ENCODE measurements around the gene UBR4. TPM values are rescaled to one million over a fixed set of nuclear protein-coding genes. Genes with fewer than 3 reads are reported as not detected.

Gene UBR4
- total and polyA plus RNA-seq, 10 of the 15 experiments (the other 5 are each of a cell fraction or from before 2014, with no cell fraction given), result 34.2 to 124 (median 56.2) TPM

DNA sequence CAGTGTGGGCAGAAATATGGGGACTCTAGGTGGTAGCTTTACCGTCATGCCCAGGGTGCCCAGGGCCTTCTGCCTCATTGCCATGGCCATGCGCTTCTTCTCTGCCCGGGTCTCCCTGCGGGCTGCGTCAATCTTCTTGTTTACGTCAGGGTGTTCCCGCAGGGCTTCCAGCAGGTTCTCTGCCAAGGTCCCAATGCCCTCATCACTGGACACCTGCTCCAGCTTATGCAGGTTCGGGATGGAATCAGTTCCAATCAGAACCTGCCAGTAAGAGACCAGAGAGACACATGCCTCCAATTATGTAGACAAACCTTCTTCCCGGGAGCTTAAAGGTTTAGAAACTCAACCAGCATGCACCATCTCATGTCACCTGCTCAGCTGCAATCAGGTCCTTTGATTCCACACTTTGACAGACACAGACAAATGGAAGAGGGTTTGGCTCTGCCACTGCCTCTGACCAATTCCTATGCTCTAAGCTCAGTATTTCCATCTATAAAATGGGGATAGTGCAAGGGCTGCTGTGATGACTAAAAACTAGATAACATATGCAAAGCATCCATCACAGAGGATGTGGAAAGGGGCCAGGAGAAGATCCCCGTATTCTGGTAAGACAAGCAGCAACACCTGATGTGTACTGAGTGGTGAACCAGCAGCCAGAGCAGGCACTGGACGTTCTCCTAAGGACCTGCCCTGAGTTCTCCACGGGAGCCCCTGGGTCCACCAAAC is 121.2 kb downstream of the UBR4 start (continued):
- 0 out of 2 replicates have a peak, but pooled peaks have one; percentile 12 for TF ChIP-seq ATF2 (IDR thresholded peaks at IDR 0.05; ENCODE audit: low read length)
- TF ChIP-seq, protein P1, sequence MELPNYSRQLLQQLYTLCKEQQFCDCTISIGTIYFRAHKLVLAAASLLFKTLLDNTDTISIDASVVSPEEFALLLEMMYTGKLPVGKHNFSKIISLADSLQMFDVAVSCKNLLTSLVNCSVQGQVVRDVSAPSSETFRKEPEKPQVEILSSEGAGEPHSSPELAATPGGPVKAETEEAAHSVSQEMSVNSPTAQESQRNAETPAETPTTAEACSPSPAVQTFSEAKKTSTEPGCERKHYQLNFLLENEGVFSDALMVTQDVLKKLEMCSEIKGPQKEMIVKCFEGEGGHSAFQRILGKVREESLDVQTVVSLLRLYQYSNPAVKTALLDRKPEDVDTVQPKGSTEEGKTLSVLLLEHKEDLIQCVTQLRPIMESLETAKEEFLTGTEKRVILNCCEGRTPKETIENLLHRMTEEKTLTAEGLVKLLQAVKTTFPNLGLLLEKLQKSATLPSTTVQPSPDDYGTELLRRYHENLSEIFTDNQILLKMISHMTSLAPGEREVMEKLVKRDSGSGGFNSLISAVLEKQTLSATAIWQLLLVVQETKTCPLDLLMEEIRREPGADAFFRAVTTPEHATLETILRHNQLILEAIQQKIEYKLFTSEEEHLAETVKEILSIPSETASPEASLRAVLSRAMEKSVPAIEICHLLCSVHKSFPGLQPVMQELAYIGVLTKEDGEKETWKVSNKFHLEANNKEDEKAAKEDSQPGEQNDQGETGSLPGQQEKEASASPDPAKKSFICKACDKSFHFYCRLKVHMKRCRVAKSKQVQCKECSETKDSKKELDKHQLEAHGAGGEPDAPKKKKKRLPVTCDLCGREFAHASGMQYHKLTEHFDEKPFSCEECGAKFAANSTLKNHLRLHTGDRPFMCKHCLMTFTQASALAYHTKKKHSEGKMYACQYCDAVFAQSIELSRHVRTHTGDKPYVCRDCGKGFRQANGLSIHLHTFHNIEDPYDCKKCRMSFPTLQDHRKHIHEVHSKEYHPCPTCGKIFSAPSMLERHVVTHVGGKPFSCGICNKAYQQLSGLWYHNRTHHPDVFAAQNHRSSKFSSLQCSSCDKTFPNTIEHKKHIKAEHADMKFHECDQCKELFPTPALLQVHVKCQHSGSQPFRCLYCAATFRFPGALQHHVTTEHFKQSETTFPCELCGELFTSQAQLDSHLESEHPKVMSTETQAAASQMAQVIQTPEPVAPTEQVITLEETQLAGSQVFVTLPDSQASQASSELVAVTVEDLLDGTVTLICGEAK (IDR thresholded peaks at IDR 0.05; ENCODE audit: borderline replicate concordance), result no peak
- TF ChIP-seq CHD2 (IDR thresholded peaks at IDR 0.05; ENCODE audit: borderline replicate concordance, low read depth, low read length), result no peak
- peak; percentile 10; the same call in 1 of the 2 replicates for TF ChIP-seq POLR2A (IDR thresholded peaks at IDR 0.05; ENCODE audit: low read depth, low read length)

Data from GM12878 (cell line).